ENCODE data around the gene L3MBTL2. TPM values are rescaled to one million over a fixed set of nuclear protein-coding genes. Genes with fewer than 3 reads are reported as not detected.
A peak's percentile ranks its signal among the peaks of the same experiment; 100 is the strongest.

The L3MBTL2 gene
- total and polyA plus RNA-seq, 3 donors from 2014 or later = 32.8 to 39.7 (median 34.6) TPM

- DNase-seq = no peak
- H3K9me3 ChIP-seq = no peaks in the 10 kb centered on the region
- H3K4me3 ChIP-seq = no peak overlapping the region
- peaks cover 8% of the 10 kb centered on the region for H3K4me1 ChIP-seq
- no peak overlapping the region for H3K27ac ChIP-seq
- H3K27me3 ChIP-seq = no peaks in the 10 kb centered on the region
- intact Hi-C loops (cut with DNase I; ENCODE audit: low total_unique reads) = no loop called here
- 64 to 76% methylated on average over 4 to 12 of the region's 16 CpGs for WGBS, 2 donors
- TF ChIP-seq POLR2A (IDR thresholded peaks at IDR 0.05) = no peak
- no peak for TF ChIP-seq CTCF (IDR thresholded peaks at IDR 0.05)
- no peaks in the 10 kb centered on the region for H3K36me3 ChIP-seq (ENCODE audit: low read depth, missing control alignments)
Observed at GRCh38 chr22:41239443-41240128, 34.5 kb downstream of the L3MBTL2 start.

GRCh38 chr22:41240377-41241132 is 35.4 kb downstream of the L3MBTL2 start, which contains the start of gene CHADL:
Gene CHADL, minus strand, starts transcription at chr22:41240931. Its CDS starts 50 bp downstream, at chr22:41240881.
- 61 to 68% methylated on average over 6 to 23 of the region's 24 CpGs for WGBS, 2 donors
- DNase-seq = peak; percentile 75
- Histone ChIP-seq H3K36me3 (ENCODE audit: low read depth, missing control alignments) (no peaks in the 10 kb centered on the region), H3K27me3 (no peaks in the 10 kb centered on the region), H3K4me3 (no peak within 1 kb of the TSS), H3K9me3 (no peaks in the 10 kb centered on the region), H3K27ac (no peak within 1 kb of the TSS), H3K4me1 (peaks cover 7% of the 10 kb centered on the region)
- TF ChIP-seq CTCF (IDR thresholded peaks at IDR 0.05) (no peak), POLR2A (IDR thresholded peaks at IDR 0.05) (no peak)
- intact Hi-C loops (cut with DNase I; ENCODE audit: low total_unique reads) = no loop called here

GRCh38 chr22:41241133-41241676 is 36.1 kb downstream of the L3MBTL2 start:
- Histone ChIP-seq H3K27ac (no peak overlapping the region), H3K36me3 (ENCODE audit: low read depth, missing control alignments) (no peaks in the 10 kb centered on the region), H3K4me1 (peaks cover 7% of the 10 kb centered on the region), H3K4me3 (no peak overlapping the region), H3K27me3 (no peaks in the 10 kb centered on the region), H3K9me3 (no peaks in the 10 kb centered on the region)
- no peak for DNase-seq
- intact Hi-C loops (cut with DNase I; ENCODE audit: low total_unique reads) = no loop called here
- WGBS, 2 donors = 79 to 96% methylated on average over 7 of the region's 7 CpGs
- TF ChIP-seq POLR2A (IDR thresholded peaks at IDR 0.05) (no peak), CTCF (IDR thresholded peaks at IDR 0.05) (no peak)

GRCh38 chr22:41242396-41243117 is 37.4 kb downstream of the L3MBTL2 start:
- H3K27me3 ChIP-seq = no peaks in the 10 kb centered on the region
- no peaks in the 10 kb centered on the region for H3K4me1 ChIP-seq
- no peak overlapping the region for H3K4me3 ChIP-seq
- H3K27ac ChIP-seq = no peak overlapping the region
- TF ChIP-seq POLR2A (IDR thresholded peaks at IDR 0.05) (no peak), CTCF (IDR thresholded peaks at IDR 0.05) (no peak)
- DNase-seq = no peak
- no peaks in the 10 kb centered on the region for H3K9me3 ChIP-seq
- WGBS, 2 donors = 92 to 95% methylated on average over 18 of the region's 18 CpGs
- no peaks in the 10 kb centered on the region for H3K36me3 ChIP-seq (ENCODE audit: low read depth, missing control alignments)
- intact Hi-C loops (cut with DNase I; ENCODE audit: low total_unique reads) = no loop called here

Data from testis (tissue), 3 donors.